Measurements from ENCODE around the gene ELMO1. TPM values are rescaled to one million over a fixed set of nuclear protein-coding genes. Genes with fewer than 3 reads are reported as not detected.

The ELMO1 gene
- total and polyA plus RNA-seq, 8 donors, result 3.0 to 20.6 (median 6.6) TPM

GRCh38 chr7:37092548-37092947 lies 356.1 kb downstream of the ELMO1 start:
- intact Hi-C loops (cut with DNase I), result no loop called here
- Histone ChIP-seq H3K4me3 (no peak overlapping the region), H3K9me3 (no peaks in the 10 kb centered on the region), H3K4me1 (peaks cover 0 to 4% (median 0%) of the 10 kb centered on the region in 3 donors), H3K27ac (no peak overlapping the region), H3K36me3 (no peaks in the 10 kb centered on the region), H3K27me3 (no peaks in the 10 kb centered on the region)
- ATAC-seq (peak in 2 of 4 donors; percentile 47 to 57), DNase-seq (no peak), FAIRE-seq (no peak)
- TF ChIP-seq CTCF (IDR thresholded peaks at IDR 0.05), result no peak
- 83 to 87% methylated on average over 6 of the region's 6 CpGs for WGBS, 2 donors

- TF ChIP-seq CTCF (IDR thresholded peaks at IDR 0.05), result no peak
- FAIRE-seq, result no peak
Observed at GRCh38 chr7:37089972-37090371, 358.7 kb downstream of the ELMO1 start.

GRCh38 chr7:37085600-37085999 lies 363.1 kb downstream of the ELMO1 start:
- Histone ChIP-seq H3K9me3 (no peaks in the 10 kb centered on the region), H3K36me3 (no peaks in the 10 kb centered on the region), H3K4me1 (peaks cover 0 to 3% (median 0%) of the 10 kb centered on the region in 3 donors), H3K4me3 (no peak overlapping the region), H3K27me3 (no peaks in the 10 kb centered on the region), H3K27ac (no peak overlapping the region)
- ATAC-seq (no peak), FAIRE-seq (no peak), DNase-seq (no peak)
- WGBS, 2 donors, result 81 to 88% methylated on average over 5 of the region's 5 CpGs
- intact Hi-C loops (cut with DNase I), result no loop called here
- TF ChIP-seq CTCF (IDR thresholded peaks at IDR 0.05), result no peak

More at GRCh38 chr7:37089972-37090371, 358.7 kb downstream of the ELMO1 start:
- Histone ChIP-seq H3K27me3 (no peaks in the 10 kb centered on the region), H3K4me3 (no peak overlapping the region), H3K36me3 (no peaks in the 10 kb centered on the region), H3K4me1 (peaks cover 0 to 2% (median 0%) of the 10 kb centered on the region in 3 donors), H3K27ac (no peak overlapping the region), H3K9me3 (no peaks in the 10 kb centered on the region)
- DNase-seq, result no peak
- peak in 3 of 4 donors; percentile 49 to 89 (median 75) for ATAC-seq
- WGBS, 2 donors, result 78 to 82% methylated on average over 4 of the region's 4 CpGs
- intact Hi-C loops (cut with DNase I), result no loop called here

GRCh38 chr7:37084303-37084702 lies 364.4 kb downstream of the ELMO1 start:
- Histone ChIP-seq H3K27ac (no peak overlapping the region), H3K4me1 (peaks cover 0 to 3% (median 0%) of the 10 kb centered on the region in 3 donors), H3K4me3 (no peak overlapping the region), H3K36me3 (no peaks in the 10 kb centered on the region), H3K9me3 (no peaks in the 10 kb centered on the region), H3K27me3 (no peaks in the 10 kb centered on the region)
- FAIRE-seq (no peak), DNase-seq (no peak), ATAC-seq (peak in 1 of 4 donors; percentile 14)
- WGBS, 2 donors, result 76 to 88% methylated on average over 2 of the region's 2 CpGs
- intact Hi-C loops (cut with DNase I), result no loop called here
- no peak for TF ChIP-seq CTCF (IDR thresholded peaks at IDR 0.05)

- FAIRE-seq, result no peak
- no peak overlapping the region for H3K4me3 ChIP-seq
- WGBS, 2 donors, result 88% methylated on average over 5 of the region's 5 CpGs
- no peak for DNase-seq
- intact Hi-C loops (cut with DNase I), result no loop called here
- no peak overlapping the region for H3K27ac ChIP-seq
- H3K36me3 ChIP-seq, result no peaks in the 10 kb centered on the region
- no peaks in the 10 kb centered on the region for H3K27me3 ChIP-seq
- H3K4me1 ChIP-seq, result peaks cover 0 to 3% (median 0%) of the 10 kb centered on the region in 3 donors
- ATAC-seq, result peak in 3 of 4 donors; percentile 31 to 52 (median 51)
- no peak for TF ChIP-seq CTCF (IDR thresholded peaks at IDR 0.05)
- no peaks in the 10 kb centered on the region for H3K9me3 ChIP-seq
Observed at GRCh38 chr7:37083311-37084096, 365.2 kb downstream of the ELMO1 start.

Data from pancreas (tissue), 10 donors.